AG08395 (cell line): Measurements from ENCODE around the gene UBE2E3.
A peak's percentile ranks its signal among the peaks of the same experiment; 100 is the strongest.
"Not testable (repeated sequence)": the region's sequence is repeated elsewhere in the genome, so short reads cannot be mapped to it uniquely, and the experiment has no call there.

Experiments
- DNase-seq: peaks from one replicate; pipeline ENCODE4 v3.0.0; 2012; ENCODE audit warnings: mixed read lengths, low spot score

The UBE2E3 gene

DNA sequence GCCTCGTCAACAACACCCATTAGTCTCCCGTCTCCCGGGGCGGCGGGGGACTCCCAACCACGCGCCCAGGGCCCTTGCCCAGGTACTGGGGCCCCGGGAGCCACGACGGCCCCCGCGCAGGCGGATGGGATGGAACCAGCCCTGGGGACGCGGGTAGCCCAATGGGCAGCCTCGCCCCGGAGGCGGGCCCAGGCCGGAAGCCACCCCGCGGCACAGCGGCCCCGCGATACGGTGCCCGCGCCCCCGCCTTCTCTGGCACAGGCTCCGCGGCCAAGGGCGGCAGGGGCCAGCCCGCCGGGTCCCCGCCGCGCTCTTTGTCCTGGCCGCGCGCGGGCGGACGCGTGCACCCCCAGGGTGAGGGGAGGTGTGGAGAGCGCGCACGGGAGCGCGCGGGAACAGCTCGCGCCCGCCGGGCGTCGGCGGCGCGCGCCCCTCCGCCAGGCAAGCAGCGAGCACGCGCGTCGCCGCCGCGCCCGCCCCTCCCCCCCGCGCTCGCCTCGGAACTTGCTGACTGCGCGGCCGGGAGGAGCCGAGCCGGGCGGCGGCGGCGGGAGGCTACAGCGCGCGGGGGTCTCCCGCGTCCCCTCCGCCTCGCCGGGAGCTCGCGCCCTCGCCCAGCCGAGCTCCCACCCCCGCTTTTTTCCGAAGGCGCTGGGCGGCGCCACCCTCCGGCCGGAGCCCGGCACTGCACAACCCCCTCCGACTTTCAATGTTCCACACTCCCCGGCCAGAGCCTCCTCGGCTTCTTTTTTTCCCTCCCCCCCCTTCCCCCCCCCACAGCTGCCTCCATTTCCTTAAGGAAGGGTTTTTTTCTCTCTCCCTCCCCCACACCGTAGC is at the start of gene UBE2E3:
TSS of gene UBE2E3 (plus strand) at position 500 of the 837 bp plus-strand sequence. CDS start 1,438 bp downstream, outside the sequence.
- DNase-seq, result peak; percentile 76

GRCh38 chr2:180931841-180932240 is 48.6 kb upstream of the UBE2E3 start:
- DNase-seq, result no peak

DNA sequence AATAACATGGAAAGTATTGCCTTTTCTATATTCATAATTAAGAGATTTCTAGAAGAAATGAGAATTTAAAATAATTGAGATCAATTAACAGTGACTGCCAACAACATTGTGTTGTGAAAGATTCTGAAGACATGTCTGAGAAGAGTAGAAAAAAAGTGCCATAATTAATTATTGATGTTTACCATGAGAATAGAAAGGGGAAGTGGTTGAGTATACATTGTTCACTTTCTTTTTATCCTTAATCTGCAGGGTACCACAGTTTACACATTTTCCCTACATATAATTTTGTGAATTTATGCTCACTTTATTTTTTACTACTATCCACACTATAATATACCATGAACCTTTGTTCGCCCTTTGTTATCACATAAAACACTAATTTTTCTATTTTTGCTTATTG is 47.1 kb upstream of the UBE2E3 start:
- DNase-seq, result no peak

DNA sequence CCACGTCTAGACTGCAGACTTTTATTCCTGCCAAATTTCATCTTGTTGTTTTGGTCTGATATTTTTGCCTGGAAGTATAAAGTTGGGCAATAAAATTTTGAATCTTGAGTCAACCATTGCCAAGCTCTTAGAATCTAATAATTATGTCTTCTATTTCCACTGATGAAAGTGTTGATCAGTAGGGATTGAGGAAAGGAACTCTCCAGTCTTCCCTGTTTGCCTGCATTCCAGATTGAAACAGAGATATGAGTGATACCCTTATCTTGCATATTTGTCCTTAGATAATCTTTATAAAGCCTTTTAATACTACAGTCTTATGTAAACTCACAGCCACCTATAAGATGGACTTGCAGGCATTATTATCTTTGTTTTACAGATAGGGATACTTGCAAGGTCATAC is 45.5 kb upstream of the UBE2E3 start:
- no peak for DNase-seq

DNA sequence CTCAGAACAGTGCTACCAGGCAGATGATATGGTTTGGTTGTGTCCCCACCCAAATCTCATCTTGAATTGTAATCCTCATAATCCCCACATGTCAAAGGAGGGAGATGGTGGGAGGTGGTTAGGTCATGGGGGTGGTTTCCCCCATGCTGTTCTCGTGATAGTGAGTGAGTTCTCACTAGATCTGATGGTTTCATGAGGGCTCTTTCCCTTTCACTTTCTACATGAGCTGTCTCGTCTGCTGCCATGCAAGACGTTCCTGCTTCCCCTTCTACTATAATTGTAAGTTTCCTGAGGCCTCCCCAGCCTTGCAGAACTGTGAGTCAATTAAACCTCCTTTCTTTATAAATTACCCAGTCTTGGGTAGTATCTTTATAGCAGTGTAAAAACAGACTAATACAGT is 42.9 kb upstream of the UBE2E3 start:
- DNase-seq, result not testable (repeated sequence)

DNA sequence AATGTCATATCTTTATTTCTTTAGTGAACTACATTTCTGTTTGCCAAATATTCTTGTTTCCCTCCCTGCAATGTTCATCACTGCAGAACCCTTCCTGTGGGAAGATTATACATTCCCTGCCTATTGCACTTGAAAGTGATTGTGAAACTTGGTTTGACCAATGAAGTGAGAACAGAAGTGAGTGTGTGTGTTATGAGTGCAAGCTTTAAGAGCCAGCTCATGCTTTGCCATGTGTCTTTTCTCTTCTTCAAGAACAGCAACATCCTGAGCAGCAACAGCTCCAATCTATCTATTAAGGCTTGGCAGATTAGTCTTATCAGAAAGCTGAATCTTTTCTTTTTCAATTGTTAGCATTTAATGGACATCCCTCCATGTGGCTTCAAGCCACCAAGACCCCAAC is 42.0 kb upstream of the UBE2E3 start:
- peak; percentile 3 for DNase-seq

DNA sequence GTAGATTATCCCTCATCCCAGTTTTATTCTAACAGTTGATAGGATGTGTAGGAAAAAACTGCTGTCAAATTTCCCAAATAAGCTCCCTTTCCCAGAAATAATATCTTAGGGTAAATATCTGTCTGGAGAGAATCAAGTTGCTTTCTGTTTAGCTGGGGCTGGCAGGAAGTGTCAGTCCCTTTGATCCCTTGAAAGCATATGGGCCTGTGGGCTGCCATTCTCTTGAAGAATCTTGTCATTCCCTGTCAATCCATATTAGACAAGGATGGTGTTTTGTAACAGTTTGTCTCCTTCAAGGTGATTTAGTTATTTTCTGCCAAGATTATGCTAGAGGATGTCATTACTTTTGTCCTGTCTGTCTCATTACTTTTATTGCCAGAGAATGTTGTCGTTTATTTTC is 37.1 kb upstream of the UBE2E3 start:
- DNase-seq, result no peak

DNA sequence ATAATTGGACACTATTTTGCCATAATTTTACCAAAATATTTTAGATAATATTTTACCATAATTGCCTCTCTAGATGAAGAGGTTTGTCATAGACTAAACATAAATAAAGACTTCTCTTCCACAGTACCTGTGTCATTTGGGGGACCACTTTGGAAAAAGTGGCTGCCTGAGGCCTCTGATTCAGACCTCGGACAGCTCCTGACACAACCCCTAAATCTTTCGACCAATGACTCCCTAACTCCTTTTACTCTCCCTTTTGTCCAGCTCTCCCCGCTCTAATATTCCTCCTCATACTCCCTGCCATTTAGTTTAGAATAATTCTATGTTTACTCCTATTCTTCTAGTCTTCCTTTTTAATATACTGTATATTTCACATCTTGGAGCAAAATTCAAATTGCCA is 36.0 kb upstream of the UBE2E3 start:
- DNase-seq, result no peak

DNA sequence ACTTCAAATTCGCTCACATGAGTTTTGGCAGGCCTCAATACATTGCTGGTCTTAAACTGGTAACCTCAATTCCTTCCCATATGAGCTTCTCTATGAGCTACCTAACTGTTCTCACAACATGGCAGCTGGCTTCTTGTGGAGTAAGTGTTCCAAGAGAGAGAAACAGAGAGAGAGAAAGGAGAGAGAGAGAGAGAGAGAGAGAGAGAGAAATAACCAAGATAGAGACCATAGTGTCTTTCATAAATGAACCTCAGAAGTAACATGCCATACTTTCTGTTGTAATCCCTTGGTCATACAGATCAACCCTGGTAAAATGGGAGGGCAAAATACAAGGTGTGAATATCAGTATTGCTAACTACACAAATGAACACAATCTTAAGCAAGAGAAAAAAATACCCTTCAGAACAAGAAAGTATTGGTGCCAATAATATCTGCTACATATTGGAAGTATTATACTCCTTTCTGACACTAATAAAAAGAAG is 33.2 kb upstream of the UBE2E3 start:
- DNase-seq, result no peak

GRCh38 chr2:180949896-180950295 is 30.5 kb upstream of the UBE2E3 start:
- DNase-seq, result no peak

- no peak for DNase-seq
Observed at GRCh38 chr2:180952082-180952481, 28.3 kb upstream of the UBE2E3 start.

GRCh38 chr2:180952731-180953336 is 27.6 kb upstream of the UBE2E3 start:
- DNase-seq, result no peak

DNA sequence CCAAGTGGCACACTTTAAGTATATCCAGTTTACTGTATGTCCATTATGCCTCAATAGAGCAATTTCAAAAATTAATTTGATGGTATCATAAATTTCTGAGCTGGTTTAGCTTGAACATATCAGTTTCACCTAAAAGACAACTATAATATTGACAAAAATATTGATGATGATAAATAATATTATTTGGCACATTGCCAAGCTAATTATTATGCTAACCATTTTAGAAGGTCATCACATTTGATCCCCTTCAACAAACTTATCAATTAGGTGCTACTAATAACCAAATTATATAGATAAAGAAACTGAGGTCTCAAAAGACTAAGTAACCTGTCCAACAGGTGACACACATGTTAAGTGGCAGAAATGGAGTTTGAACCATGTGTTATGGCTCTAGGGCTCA is 26.9 kb upstream of the UBE2E3 start:
- DNase-seq, result no peak

- DNase-seq, result no peak
Observed at GRCh38 chr2:180955101-180955500, 25.3 kb upstream of the UBE2E3 start.

- DNase-seq, result no peak
Observed at GRCh38 chr2:180959787-180960186, 20.6 kb upstream of the UBE2E3 start.

DNA sequence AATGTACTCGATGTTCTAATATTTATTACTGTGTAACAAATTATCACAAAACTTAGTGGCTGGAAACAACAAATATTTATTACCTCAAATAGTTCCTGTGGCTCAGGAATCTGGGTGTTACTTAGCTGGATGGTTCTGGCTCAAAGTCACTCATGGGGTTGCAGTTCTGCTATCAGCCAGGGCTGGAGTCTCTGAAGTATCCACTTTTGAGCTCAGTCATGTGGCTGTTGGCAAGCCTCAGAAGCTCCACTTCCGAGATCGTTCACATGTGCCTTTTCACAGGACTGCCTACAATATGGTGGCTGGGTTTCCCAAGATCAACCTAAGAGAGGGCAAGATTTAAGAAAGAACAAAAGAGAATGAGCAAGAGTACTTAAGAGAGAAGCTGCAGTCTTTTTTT is 19.4 kb upstream of the UBE2E3 start:
- DNase-seq, result no peak

- DNase-seq, result no peak
Observed at GRCh38 chr2:180962727-180963314, 17.6 kb upstream of the UBE2E3 start.

GRCh38 chr2:180966378-180966777 is 14.0 kb upstream of the UBE2E3 start:
- no peak for DNase-seq

DNA sequence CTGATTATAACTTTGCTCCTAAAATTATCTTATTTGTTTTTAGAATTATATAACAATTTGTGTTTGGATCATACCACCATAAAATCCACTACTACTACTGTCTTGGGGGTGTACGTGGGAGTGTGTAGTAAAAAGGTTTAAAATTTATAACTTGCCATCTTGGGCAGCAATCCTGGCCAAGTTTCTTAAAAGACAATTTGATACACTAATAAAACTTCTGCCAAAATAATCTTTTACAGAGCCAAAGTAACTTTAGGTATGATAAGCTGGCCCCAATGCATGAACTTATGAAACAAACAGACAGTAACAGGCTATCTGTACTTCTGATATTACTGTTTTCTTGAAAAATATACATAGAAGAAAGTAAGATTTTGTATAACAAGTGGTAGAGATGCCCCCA is 11.3 kb upstream of the UBE2E3 start:
- no peak for DNase-seq

DNA sequence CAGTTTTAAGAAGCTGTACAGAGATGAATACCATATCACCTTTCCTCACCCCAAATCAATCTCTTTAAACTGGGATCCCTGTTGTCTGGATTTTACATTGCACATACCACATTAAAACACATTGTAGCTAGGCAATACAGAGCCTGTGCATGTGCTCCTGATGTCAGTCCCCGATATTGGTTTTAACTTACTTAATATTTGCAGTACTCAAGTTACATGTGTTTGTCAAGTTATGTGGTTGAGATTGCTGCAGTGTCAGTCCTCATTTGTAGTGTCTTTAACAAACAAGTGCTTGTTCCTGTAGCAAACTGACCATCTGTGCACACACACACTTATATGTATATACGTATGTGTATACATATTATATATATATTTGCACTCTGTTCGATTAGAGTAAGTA is 10.4 kb upstream of the UBE2E3 start:
- DNase-seq, result no peak

- no peak for DNase-seq
Observed at GRCh38 chr2:180971811-180972210, 8.6 kb upstream of the UBE2E3 start.

DNA sequence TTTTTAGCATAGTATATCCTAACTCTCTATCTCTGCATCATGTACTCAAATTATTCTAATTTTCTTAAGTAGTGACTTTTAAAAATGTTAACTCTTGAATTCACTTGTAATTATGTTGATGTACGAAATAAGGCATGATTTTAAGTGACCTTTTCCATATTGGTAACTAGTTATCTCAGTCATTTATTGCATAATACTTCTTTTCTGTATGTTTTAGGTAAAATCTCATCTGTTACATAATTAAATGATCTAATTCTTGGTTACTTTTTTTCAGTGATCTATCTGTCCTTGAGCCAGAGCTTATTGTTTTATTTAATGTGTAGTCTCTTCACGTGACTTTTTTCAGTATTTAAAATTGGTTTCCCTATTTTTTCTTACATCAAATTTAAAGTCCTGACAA is 4.8 kb upstream of the UBE2E3 start:
- DNase-seq, result no peak
